OCI-LY7 (cell line): ENCODE measurements around the gene TMEM204. TPM values are rescaled to one million over a fixed set of nuclear protein-coding genes. Genes with fewer than 3 reads are reported as not detected.
"Not testable (repeated sequence)": the region's sequence is repeated elsewhere in the genome, so short reads cannot be mapped to it uniquely, and the experiment has no call there.

Experiments used
- BruUV-seq: library from RNA; stranded (reverse); fragments of 400-500 nt; replicated peaks from 2 replicates; lab custom pipeline; 2021; lab: Mats Ljungman, UMichigan
- CTCF ChIA-PET: fragments of 300-600 bp; sonication (Branson Sonifier 250); formaldehyde crosslinking; loops from one replicate; lab custom pipeline; 2022; ENCODE audit warnings: antibody characterized with exemption; ENCODE audit not compliant: unreplicated experiment; lab: Charles Lee
- POLR2A ChIA-PET: fragments of 300-600 bp; sonication (Branson Sonifier 250); formaldehyde crosslinking; loops from one replicate; lab custom pipeline; 2022; ENCODE audit warnings: antibody characterized with exemption; lab: Charles Lee
- DNase-seq: peaks from one replicate; pipeline ENCODE4 v3.0.0-alpha.2; 2015; ENCODE audit warnings: low spot score
- H2AFZ ChIP-seq: fragments of 200-600 bp; sonication (generic), shearing (Covaris generic); 2 replicates; pipeline ENCODE4 v1.6.1; 2014; ENCODE audit warnings: mild to moderate bottlenecking, antibody characterized with exemption, low read length, moderate library complexity
- H3K27ac ChIP-seq: fragments of 200-600 bp; sonication (generic); 2 replicates; pipeline ENCODE4 v1.5.1; 2014; ENCODE audit warnings: mixed run types, low read depth, mild to moderate bottlenecking, moderate library complexity, low read length, inconsistent platforms; ENCODE audit not compliant: poor library complexity, severe bottlenecking
- H3K36me3 ChIP-seq: fragments of 200-600 bp; sonication (generic); 2 replicates; pipeline ENCODE4 v1.6.1; 2014; ENCODE audit warnings: mild to moderate bottlenecking, antibody characterized with exemption, low read length, moderate library complexity, mixed read lengths; ENCODE audit not compliant: insufficient read depth
- H3K4me1 ChIP-seq: fragments of 200-600 bp; sonication (generic); 2 replicates; pipeline ENCODE4 v1.5.1; 2014; ENCODE audit warnings: mild to moderate bottlenecking, low read length; ENCODE audit not compliant: insufficient read depth, poor library complexity, severe bottlenecking
- H3K4me2 ChIP-seq: fragments of 200-600 bp; sonication (generic); 2 replicates; pipeline ENCODE4 v1.6.1; 2014; ENCODE audit warnings: mild to moderate bottlenecking, low read length
- H3K4me3 ChIP-seq: fragments of 200-600 bp; sonication (generic); 2 replicates; pipeline ENCODE4 v1.5.1; 2014; ENCODE audit warnings: mild to moderate bottlenecking, low read depth, low read length; ENCODE audit not compliant: poor library complexity, severe bottlenecking
- H3K79me2 ChIP-seq: fragments of 200-600 bp; sonication (generic); 2 replicates; pipeline ENCODE4 v1.6.1; 2016; ENCODE audit warnings: low read depth, mild to moderate bottlenecking, low read length, moderate library complexity, mixed read lengths; ENCODE audit not compliant: insufficient read depth
- H3K9me2 ChIP-seq: fragments of 200-600 bp; sonication (generic); 2 replicates; pipeline ENCODE4 v1.6.1; 2016; ENCODE audit warnings: mild to moderate bottlenecking, low read length, mixed read lengths; ENCODE audit not compliant: insufficient read depth
- H3K9me3 ChIP-seq: fragments of 200-600 bp; sonication (generic); 2 replicates; pipeline ENCODE4 v1.6.1; 2014; ENCODE audit warnings: mild to moderate bottlenecking, mixed run types, low read length, mixed read lengths
- H4K20me1 ChIP-seq: fragments of 200-600 bp; sonication (generic); 2 replicates; pipeline ENCODE4 v1.6.1; 2014; ENCODE audit warnings: mild to moderate bottlenecking, antibody characterized with exemption, low read length, moderate library complexity, mixed read lengths; ENCODE audit not compliant: insufficient read depth
- EZH2phosphoT487 ChIP-seq: fragments of 200-600 bp; sonication (generic); IDR thresholded peaks from 2 replicates; pipeline ENCODE4 v1.6.1; 2018; ENCODE audit warnings: low read depth, borderline replicate concordance, mild to moderate bottlenecking, mixed run types, antibody characterized with exemption, low read length, moderate library complexity, mixed read lengths
- intact Hi-C: fragments of 100-400 bp; cut with micrococcal nuclease; formaldehyde crosslinking; loops from one replicate; pipeline ENCODE4 v1.10.0; 2022; ENCODE audit not compliant: unreplicated experiment
- total RNA-seq, 2 experiments: library from RNA; depleted of rRNA in 1 of 2; stranded (reverse); fragments of >200 nt in 1 of 2; shearing (Covaris generic) in 1 of 2; gene quantifications; 2 replicates each; pipeline ENCODE4 v1.2.3, GENCODE V29; 2014 to 2022
- TF ChIP-seq, protein P1 (sequence below): fragments of 200-600 bp; sonication (generic); conservative IDR thresholded peaks from 2 replicates; pipeline ENCODE4 v1.5.1; 2014; ENCODE audit warnings: mild to moderate bottlenecking, antibody characterized with exemption, low read length, moderate library complexity, mixed read lengths

The TMEM204 gene
- total RNA-seq, 2 experiments from 2014 or later = not detected

- no peak overlapping the region for H2AFZ ChIP-seq
- no peaks in the 10 kb centered on the region for H4K20me1 ChIP-seq
- no peak for DNase-seq
- TF ChIP-seq EZH2phosphoT487 = no peak
- TF ChIP-seq, protein P1, sequence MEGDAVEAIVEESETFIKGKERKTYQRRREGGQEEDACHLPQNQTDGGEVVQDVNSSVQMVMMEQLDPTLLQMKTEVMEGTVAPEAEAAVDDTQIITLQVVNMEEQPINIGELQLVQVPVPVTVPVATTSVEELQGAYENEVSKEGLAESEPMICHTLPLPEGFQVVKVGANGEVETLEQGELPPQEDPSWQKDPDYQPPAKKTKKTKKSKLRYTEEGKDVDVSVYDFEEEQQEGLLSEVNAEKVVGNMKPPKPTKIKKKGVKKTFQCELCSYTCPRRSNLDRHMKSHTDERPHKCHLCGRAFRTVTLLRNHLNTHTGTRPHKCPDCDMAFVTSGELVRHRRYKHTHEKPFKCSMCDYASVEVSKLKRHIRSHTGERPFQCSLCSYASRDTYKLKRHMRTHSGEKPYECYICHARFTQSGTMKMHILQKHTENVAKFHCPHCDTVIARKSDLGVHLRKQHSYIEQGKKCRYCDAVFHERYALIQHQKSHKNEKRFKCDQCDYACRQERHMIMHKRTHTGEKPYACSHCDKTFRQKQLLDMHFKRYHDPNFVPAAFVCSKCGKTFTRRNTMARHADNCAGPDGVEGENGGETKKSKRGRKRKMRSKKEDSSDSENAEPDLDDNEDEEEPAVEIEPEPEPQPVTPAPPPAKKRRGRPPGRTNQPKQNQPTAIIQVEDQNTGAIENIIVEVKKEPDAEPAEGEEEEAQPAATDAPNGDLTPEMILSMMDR = no peak
- H3K4me2 ChIP-seq = no peak overlapping the region
- BruUV-seq = no TSS peak
- intact Hi-C loops = no loop called here
- no peaks in the 10 kb centered on the region for H3K79me2 ChIP-seq
- no peak overlapping the region for H3K4me3 ChIP-seq
- no peaks in the 10 kb centered on the region for H3K9me3 ChIP-seq
- ChIA-PET POLR2A (no interaction called here), CTCF (no interaction called here)
- no peak overlapping the region for H3K27ac ChIP-seq
- no peaks in the 10 kb centered on the region for H3K36me3 ChIP-seq
- no peaks in the 10 kb centered on the region for H3K4me1 ChIP-seq
- H3K9me2 ChIP-seq = no peaks in the 10 kb centered on the region
These were observed 59.0 kb downstream of the TMEM204 start for GRCh38 chr16:1592446-1592845.

DNA sequence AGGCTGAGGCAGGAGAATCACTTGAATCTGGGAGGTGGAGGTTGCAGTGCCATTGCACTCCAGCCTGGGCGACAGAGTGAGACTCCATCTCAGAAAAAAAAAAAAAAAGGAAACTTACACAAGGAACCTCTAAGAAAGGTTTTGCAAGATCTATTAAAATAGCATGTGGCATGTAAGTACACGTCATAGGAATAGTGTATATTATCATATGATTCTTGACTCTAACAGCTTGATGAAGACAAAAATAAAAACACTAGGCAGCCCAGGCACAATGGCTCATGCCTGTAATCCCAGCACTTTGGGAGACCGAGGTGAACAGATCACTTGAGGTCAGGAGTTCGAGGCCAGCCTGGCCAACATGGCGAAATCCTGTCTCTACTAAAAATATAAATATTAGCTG, 62.0 kb downstream of the TMEM204 start:
- BruUV-seq, POLR2A ChIA-PET, DNase-seq, H3K36me3 ChIP-seq, H2AFZ ChIP-seq, intact Hi-C loops, H3K4me2 ChIP-seq, H3K9me3 ChIP-seq, H3K79me2 ChIP-seq, H3K4me1 ChIP-seq, H3K9me2 ChIP-seq, H4K20me1 ChIP-seq, H3K27ac ChIP-seq, H3K4me3 ChIP-seq, CTCF ChIA-PET: not testable (repeated sequence)

DNA sequence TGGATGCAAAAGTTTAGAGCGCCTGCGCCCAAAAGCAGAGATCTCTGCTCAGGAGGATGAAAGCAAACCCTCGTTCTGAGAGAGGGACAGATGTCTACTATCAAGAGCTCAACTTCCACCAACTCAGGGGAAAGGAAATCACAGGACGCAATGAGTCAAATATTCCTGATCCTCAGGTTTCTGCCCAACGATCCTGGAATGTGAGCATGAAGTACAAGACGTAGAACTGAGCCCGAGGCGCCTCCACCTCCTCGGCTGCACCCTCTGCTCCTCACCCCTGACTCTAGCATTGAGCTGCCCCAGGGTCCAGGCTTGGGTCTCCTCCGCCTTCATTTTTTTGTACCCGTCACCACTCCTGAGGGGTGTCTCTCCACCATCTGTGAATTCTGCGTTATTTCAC, 63.0 kb downstream of the TMEM204 start:
- Histone ChIP-seq H3K27ac (no peak overlapping the region), H3K9me2 (no peaks in the 10 kb centered on the region), H2AFZ (no peak overlapping the region), H3K4me3 (no peak overlapping the region), H3K36me3 (no peaks in the 10 kb centered on the region), H3K4me1 (no peaks in the 10 kb centered on the region), H3K79me2 (no peaks in the 10 kb centered on the region), H3K4me2 (no peak overlapping the region), H4K20me1 (no peaks in the 10 kb centered on the region), H3K9me3 (no peaks in the 10 kb centered on the region)
- intact Hi-C loops = no loop called here
- DNase-seq = no peak
- BruUV-seq = no TSS peak
- ChIA-PET CTCF (no interaction called here), POLR2A (interaction anchor here (0.6 kb wide), 1 partner anchor 1352 kb away, joined by 3 read pairs; no protein-coding TSS in a partner anchor)
- TF ChIP-seq, protein P1 = no peak
- no peak for TF ChIP-seq EZH2phosphoT487
